NCI-H2107 treated with DMSO at 0.1 percent for 48 hours (cell line): ENCODE results near the gene RPP40.
"Not testable (repeated sequence)": the region's sequence is repeated elsewhere in the genome, so short reads cannot be mapped to it uniquely, and the experiment has no call there.

Experiments
- DNase-seq: peaks from one replicate; lab custom pipeline; 2025; ENCODE audit not compliant: unreplicated experiment; lab: John Stamatoyannopoulos, UW

The RPP40 gene

DNA sequence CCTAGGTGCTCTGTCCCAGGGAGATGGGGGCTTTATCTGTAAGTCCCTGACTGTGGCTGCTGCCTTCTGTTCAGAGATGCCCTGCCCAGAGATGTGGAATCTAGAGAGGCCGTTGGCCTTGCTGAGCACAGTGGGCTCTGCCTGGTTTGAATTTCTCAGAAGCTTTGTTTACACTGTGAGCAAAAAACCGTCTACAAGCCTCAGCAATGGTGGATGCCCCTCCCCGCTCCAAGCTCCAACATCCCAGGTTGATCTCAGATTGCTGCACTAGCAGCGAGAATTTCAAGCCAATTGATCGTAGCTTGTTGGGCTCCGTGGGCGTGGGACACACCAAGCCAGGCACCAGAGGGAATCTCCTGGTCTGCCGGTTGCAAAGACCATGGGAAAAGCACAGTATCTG is 16.3 kb upstream of the RPP40 start:
- no peak for DNase-seq

- no peak for DNase-seq
These were observed 10.3 kb upstream of the RPP40 start for GRCh38 chr6:5014072-5014561.

- no peak for DNase-seq
These were observed 8.7 kb upstream of the RPP40 start for GRCh38 chr6:5012519-5012918.

DNA sequence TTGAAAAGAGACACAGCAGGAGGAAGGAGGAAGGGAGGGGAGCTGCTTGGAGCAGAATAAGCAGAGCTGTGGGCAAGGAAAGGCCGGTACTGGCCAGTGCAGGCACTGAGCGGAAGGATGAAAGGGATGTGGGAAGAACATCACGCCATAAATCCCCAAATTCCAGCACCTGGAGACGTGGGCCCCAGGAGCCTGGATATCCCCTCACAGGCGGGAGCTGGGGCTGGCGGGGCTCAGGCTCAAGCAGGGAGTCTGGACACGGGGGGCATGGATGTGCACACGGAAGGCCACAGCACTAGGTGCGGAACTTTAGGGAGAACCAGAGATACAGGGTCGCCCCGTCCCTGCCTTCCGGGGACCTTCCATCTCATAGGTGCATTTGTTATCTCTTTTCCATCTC is 7.5 kb upstream of the RPP40 start:
- no peak for DNase-seq

DNA sequence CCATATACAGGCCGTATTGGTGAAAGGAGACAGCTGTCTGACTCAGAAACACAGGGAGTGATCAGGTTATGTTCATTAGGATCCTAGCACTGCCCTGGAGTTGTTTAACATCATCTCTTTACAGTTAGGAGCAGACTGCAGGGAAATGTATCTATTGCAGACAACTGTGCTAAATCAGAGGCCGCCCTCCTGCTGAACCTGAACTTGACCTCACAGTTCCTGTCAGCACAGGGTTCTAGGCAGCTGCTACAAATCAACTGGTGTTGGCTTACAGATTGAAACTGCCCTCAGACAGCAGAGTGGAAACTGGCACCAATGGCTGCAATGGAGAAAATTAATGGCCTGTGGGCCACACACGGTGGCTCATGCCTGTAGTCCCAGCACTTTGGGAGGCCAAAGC is 3.7 kb upstream of the RPP40 start:
- DNase-seq = no peak

- DNase-seq = no peak
These were observed 2.4 kb upstream of the RPP40 start for GRCh38 chr6:5006222-5006621.

DNA sequence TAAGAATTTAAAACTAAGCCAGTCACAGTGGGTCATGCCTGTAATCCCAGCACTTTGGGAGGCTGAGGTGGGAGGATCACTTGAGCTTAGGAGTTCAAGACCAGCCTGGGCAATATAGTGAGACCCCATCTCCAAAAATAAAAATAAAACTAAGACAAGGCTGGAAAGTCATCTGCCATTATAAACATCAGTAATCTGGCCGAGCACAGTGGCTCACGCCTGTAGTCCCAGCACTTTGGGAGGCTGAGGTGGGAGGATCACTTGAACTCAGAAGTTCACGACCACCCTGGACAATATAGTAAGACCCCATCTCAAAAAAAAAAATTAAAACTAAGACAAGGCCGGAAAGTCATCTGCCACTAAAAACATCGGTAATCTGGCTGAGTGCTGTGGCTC is 1.2 kb upstream of the RPP40 start:
- DNase-seq = not testable (repeated sequence)

GRCh38 chr6:5004373-5005037 is 668 bp upstream of the RPP40 start:
- DNase-seq = no peak

DNA sequence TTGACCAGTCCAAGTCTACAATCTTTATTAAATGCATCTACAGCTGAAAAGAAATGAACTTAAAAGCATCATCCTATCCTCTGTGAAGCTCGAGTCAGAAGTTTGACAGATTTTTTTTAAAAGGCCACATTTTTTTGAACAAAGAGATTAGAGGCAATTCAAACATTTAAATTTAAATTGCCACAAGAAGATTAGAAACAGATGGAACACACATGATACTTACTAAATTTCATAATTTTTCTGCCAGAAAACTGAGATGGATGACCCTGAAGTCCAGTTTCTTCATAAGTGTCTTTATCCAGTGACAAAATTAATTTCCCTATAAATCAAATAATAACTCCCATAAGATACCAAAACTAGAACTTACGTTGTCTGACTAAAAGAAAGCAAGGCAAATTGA is 4.3 kb downstream of the RPP40 start:
- DNase-seq = no peak

- no peak for DNase-seq
These were observed 6.0 kb downstream of the RPP40 start for GRCh38 chr6:4997862-4998261.

- DNase-seq = no peak
These were observed 9.1 kb downstream of the RPP40 start for GRCh38 chr6:4994741-4995140.

GRCh38 chr6:4987432-4987831 is 16.4 kb downstream of the RPP40 start:
- DNase-seq = no peak

DNA sequence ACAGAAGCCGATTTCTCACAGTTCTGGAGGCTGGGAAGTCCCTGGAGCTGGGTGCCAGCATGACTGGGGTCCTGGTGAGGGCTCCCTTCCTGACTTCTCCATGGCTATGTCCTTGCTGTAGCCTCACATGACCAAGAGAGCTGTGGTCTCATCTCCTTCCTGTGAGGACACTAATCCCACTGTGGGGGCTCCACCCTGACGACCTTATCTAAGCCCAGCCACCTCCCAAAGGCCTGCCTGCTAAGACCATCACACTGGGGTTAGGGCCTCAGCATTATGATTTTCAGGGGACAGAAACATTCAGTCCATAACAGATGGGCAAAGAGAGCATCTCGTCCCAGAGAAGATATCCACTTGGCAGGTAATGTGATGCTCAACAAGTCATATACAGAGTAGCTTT is 16.8 kb downstream of the RPP40 start:
- no peak for DNase-seq

DNA sequence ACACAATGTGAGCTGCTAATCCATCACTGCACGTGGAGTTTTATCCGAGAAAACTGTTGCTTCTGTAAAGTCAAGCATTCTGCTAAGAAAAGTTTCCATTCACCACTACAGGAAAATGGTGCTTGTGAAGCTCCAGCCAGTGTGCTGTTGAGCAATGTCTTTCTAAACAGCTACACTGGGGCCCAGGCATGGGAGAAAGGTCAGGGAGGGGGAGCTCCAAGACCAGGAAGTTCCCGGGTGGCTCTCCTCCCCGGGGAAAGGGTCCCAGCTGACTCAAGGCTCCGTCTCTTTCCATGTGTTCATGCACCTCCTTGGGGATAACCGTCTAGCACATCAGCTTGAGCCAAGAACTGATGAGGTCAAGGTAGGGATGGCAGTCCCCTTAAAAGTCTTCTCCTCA is 20.5 kb downstream of the RPP40 start:
- no peak for DNase-seq

- DNase-seq = no peak
These were observed 22.1 kb downstream of the RPP40 start for GRCh38 chr6:4981761-4982160.

GRCh38 chr6:4979426-4979825 is 24.4 kb downstream of the RPP40 start:
- DNase-seq = no peak

GRCh38 chr6:4977468-4977867 is 26.4 kb downstream of the RPP40 start:
- no peak for DNase-seq

DNA sequence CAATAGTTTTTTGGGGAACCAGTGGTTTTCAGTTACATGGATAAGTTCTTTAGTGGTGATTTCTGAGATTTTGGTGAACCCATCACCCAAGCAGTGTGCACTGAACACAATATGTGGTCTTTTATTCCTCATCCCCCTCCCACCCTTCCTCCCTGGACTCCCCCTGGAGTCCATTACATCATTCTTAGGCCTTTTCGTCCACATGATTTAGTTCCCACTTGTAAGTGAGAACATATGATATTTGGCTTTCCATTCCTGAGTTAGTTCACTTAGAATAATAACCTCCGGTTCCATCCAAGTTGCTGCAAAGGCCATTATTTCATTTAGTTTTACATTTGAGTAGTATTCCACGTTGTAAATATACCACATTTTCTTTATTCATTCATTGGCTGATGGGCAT is 28.3 kb downstream of the RPP40 start:
- DNase-seq = no peak

- DNase-seq = no peak
These were observed 28.9 kb downstream of the RPP40 start for GRCh38 chr6:4974962-4975361.

DNA sequence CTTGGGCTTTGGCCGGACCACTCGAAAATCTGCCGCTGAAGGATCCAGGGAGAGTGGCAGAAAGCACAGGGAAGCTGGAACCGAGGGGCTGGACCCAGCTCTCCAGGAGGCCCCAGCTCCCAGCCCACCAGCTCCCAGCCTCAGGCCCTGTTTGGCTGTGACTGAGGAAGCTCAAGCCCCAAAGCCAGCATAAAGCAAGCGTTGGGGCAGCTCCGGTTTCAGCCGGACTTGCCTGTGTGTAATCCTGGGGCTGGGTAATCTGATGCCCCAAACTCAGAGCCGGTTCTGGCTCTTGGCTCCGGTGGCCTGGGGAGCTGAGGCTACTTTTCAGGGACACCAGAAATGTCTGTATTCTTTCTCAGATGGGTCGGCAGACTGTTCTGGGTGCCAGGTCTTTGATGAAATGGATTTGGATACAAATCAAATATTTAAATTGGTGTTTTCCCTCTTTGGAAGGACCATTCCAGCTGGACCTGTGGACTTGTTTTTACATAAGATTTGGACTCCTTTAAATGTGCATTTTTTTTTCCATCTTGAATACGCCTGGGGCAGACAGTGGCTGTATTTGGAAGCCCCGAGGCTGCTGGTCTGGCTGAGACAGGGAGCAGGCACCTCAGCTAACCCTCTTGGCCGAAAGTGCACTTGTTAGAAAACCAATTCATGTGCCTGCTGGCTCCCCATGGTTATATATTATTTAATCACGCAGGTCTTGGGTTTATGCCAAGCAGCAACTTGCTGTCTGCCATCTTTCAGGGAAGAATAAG is 29.7 kb downstream of the RPP40 start:
- DNase-seq = peak; percentile 45

DNA sequence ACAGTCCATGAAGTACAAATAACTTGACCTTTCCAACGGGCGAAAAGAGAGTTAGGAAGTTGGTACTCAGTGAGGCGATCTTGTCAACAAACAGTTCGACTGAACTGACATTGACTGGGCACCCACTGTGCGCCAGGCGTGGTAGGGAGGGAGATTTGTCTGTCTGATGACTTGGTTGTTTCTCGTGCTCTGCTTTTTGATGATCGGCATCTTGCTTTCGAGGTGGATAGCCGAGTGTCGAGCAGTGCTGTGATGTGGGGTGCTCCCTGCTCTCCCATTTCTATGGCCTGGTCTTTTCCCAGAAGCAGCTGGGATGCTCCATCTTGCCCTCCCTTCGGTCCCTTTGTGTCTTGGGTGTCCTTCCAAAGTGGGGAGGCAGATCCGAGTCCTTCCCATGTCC is 30.4 kb downstream of the RPP40 start:
- no peak for DNase-seq

DNA sequence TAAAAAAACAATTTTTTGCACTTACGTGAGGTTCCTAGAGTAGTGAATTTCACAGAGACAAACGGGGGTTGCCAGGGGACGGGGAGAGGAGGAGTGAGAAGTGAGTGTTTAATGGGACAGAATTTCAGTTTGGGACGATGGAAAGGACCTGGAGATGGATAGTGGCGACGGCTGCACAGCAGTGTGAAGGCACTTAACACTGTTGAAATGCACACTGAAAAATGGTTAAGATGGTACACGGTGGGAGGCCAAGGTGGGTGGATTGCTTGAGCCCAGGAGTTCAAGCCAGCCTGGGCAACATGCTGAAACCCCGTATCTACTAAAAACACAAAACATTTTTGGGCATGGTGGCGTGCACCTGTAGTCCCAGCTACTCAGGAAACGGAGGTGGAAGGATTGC is 31.4 kb downstream of the RPP40 start:
- DNase-seq = no peak

GRCh38 chr6:4971851-4972250 is 32.0 kb downstream of the RPP40 start:
- DNase-seq = no peak
